Muscle of back (tissue), 11 donors: Measurements from ENCODE around the gene SPAG6. TPM values are rescaled to one million over a fixed set of nuclear protein-coding genes. Genes with fewer than 3 reads are reported as not detected.
A peak's percentile ranks its signal among the peaks of the same experiment; 100 is the strongest.

Experiments
- DNase-seq, 3 donors: peaks; one replicate each; pipeline versions ENCODE4 v3.0.0 to v3.0.0-alpha.2; 2013
- polyA plus RNA-seq, 10 donors: library from polyadenylated mRNA; unstranded; fragments of 120-200 nt; gene quantifications; one replicate each; pipeline ENCODE4 v1.2.1, GENCODE V29; 2013; ENCODE audit not compliant: insufficient read length in 10 of 10

SPAG6 gene
- polyA plus RNA-seq, 10 donors = 2.8 to 9.0 (median 4.5) TPM

DNA sequence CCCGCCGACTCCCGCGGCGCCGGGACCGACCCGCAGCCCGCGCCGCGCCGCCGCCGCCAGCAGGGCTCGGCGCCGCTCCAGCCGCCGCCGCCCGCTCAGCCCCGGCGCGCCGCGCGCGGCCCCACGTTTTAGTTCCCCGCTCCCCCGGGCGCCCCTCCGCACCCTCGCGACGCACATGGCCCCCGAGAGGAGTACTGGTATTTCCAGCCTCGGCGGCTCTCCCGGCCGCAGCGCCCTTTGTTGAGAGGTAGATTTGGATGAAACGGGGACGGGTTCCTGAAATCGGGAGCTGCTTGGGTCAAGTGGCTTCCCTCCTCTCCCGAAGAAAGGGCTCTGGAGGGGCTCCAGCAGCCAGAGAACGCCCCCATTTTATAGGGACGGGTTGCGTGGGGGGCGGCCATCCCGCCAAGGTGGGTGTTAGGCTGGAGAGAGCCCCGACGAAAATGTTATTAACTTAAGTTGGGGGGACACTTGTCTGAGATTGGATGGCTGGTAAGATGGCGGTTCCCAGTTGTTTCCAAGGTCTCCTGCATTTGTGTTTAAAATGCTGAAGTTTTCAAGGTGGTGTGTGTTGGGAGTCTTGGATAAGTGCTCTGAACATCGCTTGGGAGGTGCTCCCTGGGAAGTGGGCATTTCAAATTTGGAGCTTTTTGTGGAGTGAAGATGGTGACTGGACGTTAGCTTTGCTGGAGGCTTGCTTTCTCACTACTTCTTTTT, 23.2 kb upstream of the SPAG6 start:
- peak in 2 of 3 donors; percentile 18 to 78 for DNase-seq

DNA sequence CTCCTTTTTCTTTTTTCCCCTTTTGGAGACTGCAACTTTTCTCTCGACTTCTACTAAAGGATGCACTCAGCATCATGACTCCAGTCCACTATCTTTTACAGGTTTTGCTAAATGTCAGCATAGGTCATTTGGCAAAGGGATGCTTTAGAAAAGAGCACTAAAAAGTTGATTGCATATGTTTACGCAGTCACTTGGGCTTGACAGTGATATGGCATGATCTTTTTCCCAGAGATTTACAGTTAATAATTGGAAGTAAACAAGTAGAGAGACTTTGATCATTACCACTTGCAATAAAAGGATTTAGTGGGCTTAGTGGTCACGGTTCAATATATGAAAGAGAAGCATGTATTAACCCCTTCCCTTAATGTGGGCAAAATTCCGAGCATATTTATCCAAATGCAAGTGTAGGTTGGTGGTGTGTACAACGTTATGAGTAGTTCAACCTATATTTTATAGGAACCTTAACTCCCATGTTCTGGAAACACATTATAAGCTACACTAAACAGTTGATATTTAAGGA, 22.6 kb upstream of the SPAG6 start:
- DNase-seq = no peak

GRCh38 chr10:22323538-22324305, 21.6 kb upstream of the SPAG6 start:
- no peak for DNase-seq

GRCh38 chr10:22324413-22324812, 20.9 kb upstream of the SPAG6 start:
- DNase-seq = no peak

DNA sequence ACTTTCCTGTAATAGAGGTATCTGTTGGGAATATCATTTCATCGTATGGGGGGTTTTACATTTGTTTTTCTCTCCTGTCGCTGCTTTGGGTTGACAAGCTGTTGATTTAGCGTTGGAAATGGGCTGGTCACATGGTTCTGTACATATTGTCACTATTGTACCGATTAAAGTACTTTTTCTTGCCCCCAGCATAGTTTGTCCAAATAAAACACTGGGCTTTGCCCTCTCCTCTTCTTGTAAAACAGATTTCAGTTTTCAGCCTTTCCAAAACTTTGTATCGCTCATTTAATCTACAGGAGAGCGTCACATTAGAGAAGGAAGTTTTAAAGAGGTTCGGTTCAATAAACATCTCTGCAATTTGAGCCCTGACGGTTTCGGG, 20.4 kb upstream of the SPAG6 start:
- DNase-seq = no peak

GRCh38 chr10:22325272-22326144, 19.8 kb upstream of the SPAG6 start:
- peak in 2 of 3 donors; percentile 57 to 89 for DNase-seq

DNA sequence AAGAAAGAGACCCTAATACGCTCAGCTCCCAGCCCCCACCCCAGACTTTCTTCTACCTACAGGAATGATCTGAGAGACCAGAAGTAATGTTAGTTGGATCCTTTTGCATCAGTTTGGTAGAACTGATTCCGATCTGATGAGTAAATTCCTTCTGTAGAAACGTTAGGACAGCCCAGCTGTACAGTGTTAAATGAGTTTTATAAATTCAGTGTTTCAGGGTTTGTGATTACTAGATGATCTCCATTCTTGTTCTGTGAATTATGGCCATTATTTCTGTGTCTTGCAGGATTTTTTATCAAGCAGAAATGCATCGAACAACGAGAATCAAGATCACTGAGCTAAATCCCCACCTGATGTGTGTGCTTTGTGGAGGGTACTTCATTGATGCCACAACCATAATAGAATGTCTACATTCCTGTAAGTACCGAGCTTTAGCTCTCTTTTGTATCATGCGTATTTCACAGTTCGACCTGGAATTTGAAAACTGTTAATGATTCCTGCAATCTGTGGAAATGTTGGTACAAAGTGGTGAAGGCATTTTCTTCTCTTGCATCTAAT, 19.1 kb upstream of the SPAG6 start:
- DNase-seq = no peak

DNA sequence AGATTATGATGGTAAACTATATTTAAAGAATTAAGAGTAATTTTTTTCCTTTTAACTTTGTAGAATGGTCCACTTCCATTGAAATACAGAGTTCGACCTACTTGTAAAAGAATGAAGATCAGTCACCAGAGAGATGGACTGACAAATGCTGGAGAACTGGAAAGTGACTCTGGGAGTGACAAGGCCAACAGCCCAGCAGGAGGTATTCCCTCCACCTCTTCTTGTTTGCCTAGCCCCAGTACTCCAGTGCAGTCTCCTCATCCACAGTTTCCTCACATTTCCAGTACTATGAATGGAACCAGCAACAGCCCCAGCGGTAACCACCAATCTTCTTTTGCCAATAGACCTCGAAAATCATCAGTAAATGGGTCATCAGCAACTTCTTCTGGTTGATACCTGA, 16.1 kb upstream of the SPAG6 start:
- no peak for DNase-seq

DNA sequence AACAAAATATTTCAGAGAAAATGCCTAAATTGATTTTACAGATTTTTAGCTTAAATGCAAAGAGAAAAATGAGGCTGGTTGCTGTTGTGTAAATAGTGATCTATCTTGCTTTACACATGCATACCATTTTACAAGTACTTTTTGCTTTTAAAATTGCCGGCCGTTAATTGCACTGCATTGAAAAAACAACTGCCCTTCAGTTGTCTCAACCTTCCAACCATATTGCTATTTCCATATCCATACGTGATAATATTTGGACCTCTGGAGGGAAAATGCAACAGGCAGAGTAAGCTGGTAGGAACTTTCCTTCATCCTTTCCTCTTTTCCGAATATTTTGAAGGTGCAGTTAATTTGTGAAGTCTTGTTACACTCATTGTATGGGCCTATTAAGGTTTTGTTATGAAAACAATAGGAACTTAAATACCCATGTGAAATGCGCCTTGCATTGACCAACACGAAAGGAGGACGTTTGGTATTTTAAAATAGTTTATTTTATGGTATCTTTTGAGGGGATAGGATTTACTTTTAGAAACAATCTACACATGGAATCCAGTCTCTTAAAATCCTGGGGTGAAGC, 13.1 kb upstream of the SPAG6 start:
- DNase-seq = no peak

DNA sequence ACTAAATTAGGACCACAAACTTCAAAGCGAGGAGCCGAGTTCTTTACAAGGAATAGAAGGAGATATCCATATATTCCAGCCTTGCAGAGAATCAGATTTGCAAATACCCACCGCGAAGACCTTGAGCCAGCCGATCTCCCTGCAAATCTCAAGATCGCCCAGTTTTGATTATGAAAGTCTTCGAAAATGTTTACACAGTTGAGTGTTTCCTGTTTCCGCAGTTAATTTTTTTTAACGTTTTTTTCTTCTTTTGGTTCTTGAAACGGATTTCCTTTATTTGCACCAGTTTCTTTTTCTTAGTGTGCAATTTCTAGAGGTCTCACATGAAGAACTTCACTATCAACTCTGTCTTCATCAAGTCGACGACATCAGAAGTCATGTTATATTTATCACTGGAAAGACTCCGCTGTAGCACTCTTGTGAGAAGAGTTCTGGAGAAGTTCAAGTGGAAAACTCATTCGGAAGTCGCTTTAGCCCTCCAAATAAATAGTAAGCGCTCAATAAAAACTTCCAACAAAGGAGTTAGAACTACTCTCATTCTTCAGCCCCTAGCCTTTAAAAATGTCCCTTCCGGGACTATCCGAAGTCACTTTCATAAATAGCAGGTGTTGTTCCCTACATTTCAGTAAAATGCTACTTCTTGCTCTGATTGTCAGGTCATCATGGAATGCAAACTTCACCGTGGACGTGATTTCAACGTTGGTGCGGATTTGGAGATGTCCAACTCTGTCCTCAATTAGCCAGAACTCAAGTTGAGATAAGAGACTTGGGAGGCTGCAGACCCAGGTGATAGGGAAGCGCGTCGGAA, 11.9 kb upstream of the SPAG6 start:
- peak in 1 of 3 donors; percentile 27 for DNase-seq

DNA sequence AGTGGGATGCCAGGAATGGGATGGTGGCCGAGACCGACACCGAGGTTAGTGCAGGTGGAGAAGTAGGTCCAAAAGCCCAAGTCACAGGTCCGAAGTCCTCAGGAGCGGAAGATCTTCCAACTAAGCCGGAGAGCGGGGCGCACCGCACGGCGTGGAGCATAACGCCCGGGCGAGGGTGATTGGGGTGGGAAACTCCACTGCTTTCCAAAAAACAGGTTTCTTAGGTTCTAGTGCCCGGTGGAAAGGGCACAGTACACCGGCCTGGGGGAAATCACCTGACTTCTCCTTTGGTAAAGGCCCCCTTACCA, 11.4 kb upstream of the SPAG6 start:
- no peak for DNase-seq

DNA sequence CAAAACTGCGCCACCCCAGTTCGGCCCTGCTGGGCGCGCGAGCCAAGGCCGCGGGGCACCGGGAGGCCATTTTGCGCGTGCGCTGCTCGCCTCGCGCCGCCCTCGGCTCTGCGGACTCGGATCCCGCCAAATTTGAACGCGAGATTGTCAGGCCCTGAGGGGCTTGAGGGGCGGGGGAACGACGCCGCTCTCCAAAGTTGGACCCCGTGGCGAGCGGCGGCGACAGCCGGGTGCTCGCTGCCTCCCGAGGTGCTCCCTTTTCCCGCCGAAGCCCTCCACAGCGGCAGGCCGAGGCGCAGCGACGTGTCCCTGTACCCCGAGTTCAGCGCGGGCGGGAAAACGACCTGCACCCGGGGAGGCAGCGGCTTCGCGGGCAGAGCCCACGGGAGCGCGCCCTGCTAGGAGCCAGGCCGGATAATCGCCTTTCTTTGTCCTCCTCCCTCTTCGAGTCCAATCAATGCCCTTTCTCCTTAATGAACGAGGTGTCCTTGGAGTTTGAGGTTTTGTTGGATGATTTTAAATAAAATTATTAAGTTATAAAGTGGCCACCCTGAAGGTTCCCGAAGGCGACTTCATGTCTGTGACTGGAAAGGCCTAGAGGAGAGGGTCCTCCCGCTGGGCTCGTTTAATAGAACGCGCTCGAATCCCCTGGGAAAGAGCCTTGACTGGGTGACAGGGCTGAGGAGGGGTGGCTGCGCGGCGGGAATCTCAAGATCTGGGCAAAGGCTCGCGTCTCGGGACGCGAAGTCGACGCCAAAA, 10.7 kb upstream of the SPAG6 start:
- peak in 2 of 3 donors; percentile 22 to 82 for DNase-seq

GRCh38 chr10:22335173-22335933, 9.9 kb upstream of the SPAG6 start:
- peak in 2 of 3 donors; percentile 54 to 90 for DNase-seq

- DNase-seq = peak in 1 of 3 donors; percentile 67
Observed at GRCh38 chr10:22338185-22338900, 7.0 kb upstream of the SPAG6 start.

GRCh38 chr10:22338931-22339330, 6.4 kb upstream of the SPAG6 start:
- no peak for DNase-seq

DNA sequence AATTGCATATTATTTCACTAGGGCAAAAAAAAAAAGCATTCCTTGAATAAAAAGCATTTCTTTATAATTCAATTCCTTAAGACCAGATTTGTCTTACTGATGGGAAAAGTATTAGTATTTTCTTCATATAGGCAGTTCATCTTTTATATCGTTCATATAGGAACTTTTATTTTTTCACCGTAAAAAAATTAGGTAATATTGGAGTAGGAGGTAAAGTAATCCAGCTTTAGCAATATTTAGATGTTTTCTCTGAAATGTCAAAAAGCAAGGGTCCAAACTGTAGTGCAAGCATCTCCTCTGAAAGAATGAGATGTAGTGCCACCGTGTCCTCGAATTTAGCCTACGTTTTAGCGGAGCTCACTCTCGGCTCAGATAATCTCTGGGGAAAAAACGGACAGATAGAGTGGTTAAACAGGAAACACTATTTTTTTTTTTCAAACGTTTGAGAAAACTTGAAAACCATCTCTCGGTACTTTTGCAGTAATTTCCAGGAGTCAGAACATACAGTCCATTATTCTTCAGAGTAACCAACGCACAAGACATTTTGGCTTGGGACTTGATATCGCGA, 5.5 kb upstream of the SPAG6 start:
- no peak for DNase-seq

GRCh38 chr10:22340329-22341189, 4.7 kb upstream of the SPAG6 start:
- DNase-seq = peak; percentile 82 to 94 (median 85)
